DMS53 treated with DMSO at 0.1 percent for 48 hours (cell line): ENCODE results near the gene ADGRD2.

Experiments used
- DNase-seq: peaks from one replicate; lab custom pipeline; 2025; ENCODE audit not compliant: unreplicated experiment; lab: John Stamatoyannopoulos, UW

Gene ADGRD2

DNA sequence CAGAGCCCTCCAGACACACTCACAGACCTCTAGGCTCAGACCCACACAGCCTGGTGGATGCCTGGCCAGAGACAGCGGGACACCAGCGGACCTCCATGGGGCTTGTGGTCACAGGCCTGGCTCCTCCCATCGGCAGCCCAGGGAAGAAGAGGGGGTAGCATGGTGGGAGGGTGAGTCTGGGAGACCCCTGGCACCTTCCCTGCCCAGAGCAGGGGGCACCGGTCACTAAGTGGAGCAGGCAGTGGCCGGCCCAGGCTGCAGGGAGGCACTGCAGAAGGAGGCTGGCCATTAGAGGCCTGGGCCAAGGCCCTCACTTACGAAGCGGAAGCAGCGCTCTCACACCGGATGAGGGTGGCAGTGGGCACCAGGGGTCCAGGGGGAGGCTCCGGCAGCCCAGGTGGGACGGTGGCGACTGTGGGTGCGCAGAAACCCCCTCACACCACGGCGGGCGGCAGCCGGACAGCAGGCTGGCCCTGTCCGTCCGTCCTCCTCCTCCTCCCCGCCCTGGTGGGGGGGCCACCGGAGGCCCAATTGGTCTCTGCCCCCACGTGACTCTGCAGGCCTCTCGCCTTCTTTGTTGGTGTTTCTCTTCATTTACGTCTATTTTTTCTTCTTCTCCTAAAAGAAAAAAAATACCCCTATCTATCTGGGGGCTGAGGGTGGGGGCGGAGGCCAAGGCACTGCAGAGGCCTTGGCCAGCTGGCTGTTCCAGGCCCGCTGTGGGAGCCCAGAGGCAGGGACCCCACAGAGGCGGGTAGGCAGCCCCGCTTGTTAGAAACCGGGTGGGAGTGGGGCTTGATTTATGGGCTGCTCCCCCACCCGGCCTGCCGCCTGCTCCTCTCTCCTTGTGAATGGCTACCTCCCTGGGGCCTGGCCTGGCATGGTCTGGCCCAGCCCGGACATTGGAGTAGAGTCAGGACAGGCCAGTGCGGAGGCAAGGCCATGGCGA is 57.0 kb downstream of the ADGRD2 start, which contains the start of gene NR5A1:
TSS of gene NR5A1 (minus strand) at position 469 of the 949 bp plus-strand sequence. CDS start 4,004 bp downstream, outside the sequence.
- no peak for DNase-seq

- DNase-seq = no peak
These were observed 57.7 kb downstream of the ADGRD2 start for GRCh38 chr9:124507880-124508423.

- DNase-seq = no peak
These were observed 60.6 kb downstream of the ADGRD2 start for GRCh38 chr9:124510650-124511425.

- no peak for DNase-seq
These were observed 61.2 kb downstream of the ADGRD2 start for GRCh38 chr9:124511426-124511840.

DNA sequence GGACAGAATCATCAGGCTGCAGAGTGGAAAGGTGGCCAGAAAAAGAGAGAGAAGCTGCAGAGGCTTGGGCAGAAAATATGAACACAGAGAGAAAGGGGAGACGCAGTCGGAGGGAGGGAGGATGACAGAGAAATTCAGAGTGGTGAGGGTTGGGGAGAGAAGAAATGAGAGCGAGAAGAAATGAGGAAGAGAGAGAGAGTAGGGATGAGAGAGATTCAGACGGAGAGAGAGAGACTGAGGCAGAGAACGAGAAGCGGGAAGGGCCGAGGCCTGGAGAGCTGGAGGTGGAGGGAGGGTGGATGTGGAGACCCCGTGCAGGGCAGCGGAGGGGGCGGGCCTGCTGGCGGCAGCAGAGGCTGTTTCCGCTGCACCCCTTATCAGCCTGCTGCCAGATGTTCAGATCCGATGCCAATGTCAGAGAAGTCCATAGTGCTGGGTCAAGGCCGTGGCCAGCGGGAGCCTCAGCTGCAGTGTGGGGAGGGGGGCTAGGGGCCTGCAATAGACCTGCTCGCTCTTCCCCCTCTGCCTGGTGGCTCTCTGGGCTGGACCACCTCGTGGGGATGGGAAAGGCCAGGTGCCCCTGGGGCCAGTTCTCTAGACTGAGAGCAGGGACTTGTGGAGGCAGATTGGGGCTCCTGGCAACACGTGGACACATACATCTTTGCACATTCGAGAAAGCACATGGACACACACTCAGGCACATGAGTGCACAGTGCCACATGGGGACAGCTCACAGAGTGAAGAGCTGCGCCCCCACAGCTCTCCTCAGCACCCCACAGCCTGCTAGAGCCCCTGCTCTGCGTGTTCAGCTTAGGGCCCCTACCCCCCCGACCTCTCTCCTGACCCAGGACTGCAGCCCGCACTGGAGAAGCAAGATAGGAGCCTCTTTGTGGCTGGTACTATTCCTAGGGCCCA is 61.9 kb downstream of the ADGRD2 start:
- no peak for DNase-seq

DNA sequence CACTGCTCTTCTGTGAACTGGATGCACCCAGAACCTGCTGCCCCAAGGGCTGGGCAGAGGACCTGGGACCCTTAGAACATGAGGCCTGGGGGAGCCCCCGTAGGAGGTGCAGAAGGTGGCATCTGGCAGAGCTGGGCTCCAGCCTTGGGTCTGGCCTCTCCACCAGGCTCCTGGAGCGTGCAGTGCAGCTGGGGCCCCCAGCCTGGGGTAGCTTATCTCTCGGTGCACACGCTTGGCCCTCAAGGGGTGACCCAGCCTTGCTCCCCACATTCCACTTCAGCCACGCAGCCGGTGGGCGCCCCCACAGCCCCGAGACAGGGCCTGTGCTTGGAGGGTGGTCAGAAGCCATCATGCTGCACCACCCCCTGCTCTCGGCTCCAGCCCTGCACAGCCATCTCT is 62.6 kb downstream of the ADGRD2 start:
- DNase-seq = no peak

DNA sequence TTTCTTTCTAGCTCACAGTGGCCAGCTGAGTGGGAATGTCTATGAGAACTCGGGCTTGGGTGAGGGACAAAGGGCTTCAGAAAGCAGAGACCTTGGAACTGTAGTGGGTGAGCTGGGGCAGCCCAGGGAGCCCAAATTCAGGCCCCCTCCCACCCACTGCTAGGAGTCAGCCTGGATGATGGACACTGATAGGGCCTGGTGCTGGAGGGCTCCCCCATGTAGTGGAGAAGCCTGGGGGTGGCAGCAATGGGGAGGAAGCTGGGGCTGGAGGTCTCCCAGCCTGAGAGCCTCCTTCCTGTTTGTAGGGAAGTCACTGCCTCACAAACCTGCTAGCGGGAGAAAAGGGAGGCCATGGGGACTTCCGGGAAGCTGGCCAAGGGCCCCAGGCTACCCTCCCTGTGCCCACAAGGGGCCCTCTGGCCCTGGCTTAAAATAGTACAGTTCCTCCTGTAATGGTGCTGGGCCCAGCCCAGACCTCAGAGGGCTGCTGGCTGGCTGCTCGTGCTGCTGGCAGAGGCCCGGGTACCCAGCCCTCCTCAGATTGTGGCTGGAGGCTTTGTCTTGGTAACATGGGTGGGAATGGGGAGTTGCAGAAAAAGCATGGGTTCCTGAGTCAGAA is 63.2 kb downstream of the ADGRD2 start:
- DNase-seq = no peak

- no peak for DNase-seq
These were observed 63.9 kb downstream of the ADGRD2 start for GRCh38 chr9:124514125-124514524.

DNA sequence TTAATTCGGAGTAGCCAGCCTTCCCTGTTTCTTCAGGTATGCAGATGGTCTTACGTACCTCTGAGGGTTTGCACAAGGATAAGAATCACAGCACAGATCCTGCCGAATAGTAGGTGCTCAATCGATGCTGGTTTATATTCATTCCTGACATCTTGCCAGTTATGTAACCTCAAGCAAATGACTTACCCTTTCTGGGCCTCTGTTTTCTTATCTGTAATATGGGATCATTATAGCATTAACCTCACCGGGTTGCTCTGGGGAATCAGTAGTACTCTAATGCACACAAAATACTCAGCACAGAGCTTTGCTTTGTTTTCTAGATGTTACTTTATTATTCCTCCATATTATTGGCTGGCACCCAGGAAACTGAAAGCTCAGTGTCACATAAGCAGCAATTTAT is 64.6 kb downstream of the ADGRD2 start:
- DNase-seq = no peak

- no peak for DNase-seq
These were observed 67.3 kb downstream of the ADGRD2 start for GRCh38 chr9:124517600-124517999.

DNA sequence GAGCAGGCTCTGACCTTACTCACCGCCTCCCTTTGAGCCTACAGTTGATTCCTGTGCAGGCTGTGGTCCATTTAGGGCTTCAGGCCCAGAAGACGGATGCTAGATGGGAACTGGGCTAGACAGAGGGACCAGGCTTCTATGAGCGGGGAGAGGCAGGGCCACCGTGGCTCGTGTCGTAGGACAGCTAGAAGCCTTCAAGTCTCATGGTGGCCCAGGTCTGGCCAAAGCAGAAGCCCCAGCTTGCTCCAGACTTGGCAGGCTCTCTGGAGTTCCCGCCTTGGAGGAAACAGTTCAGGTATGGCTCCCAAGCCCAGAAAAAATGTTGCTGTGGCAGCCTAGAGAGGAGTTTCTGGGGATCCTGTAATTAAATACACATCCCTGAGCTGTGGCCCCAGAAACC is 67.9 kb downstream of the ADGRD2 start:
- DNase-seq = no peak

GRCh38 chr9:124520206-124520596 is 70.0 kb downstream of the ADGRD2 start:
- no peak for DNase-seq

DNA sequence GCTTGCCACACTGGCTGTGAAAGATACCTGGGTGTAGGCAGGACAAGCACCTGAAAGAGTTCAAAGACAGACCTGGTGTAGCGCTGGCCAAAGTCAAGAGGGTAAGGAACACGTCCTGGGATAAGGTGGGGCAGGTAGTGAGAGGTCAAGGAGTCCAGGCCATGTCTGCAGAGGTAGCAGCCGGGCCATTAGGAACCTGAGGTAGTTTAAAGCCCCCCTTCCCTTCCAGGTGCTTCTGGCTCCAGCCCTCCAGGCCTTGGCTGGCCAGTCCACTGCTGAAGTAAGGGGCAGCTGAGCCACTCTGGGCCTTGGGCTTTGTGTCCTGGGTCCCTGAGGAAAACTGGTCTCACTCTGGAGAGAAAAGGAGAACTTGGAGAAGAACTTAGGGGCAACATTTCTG is 70.9 kb downstream of the ADGRD2 start:
- no peak for DNase-seq

- no peak for DNase-seq
These were observed 72.2 kb downstream of the ADGRD2 start for GRCh38 chr9:124522121-124523098.

DNA sequence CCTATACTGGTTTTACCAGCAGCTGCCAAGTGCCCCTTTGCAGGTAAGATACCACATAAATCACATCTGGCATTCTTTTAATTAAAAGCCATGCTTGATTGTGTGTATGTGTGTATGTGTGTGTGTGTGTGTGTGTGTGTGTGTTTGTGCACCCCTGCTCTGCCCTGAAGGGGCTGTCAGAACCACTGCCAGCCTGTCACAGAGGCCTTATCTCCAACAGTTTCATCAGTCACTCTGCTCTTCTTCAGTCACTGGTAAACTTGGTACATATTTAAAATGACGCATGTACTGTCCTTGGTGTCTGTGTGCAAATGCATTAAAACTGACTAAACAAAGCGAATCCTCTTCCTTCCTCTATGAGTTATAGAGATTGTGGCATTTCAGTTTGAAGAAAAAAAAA is 75.9 kb downstream of the ADGRD2 start:
- DNase-seq = no peak

- no peak for DNase-seq
These were observed 77.5 kb downstream of the ADGRD2 start for GRCh38 chr9:124527781-124528180.
